Keratinocyte (primary cell): ENCODE results near the gene ZNF184. TPM values are rescaled to one million over a fixed set of nuclear protein-coding genes. Genes with fewer than 3 reads are reported as not detected.

Experiments used
- DNase-seq: peaks from one replicate; pipeline ENCODE4 v3.0.0-alpha.2; 2011; ENCODE audit warnings: low read depth, missing footprints, low spot score
- FAIRE-seq: peaks from 2 replicates; lab custom pipeline; 2011; peaks lifted over from hg19 to GRCh38; lab: Jason Lieb, UNC
- H2AFZ ChIP-seq: 2 replicates; pipeline ENCODE4 v1.6.0; 2012; ENCODE audit warnings: low read length, control low read depth, inconsistent platforms; ENCODE audit not compliant: control insufficient read depth
- H3K27ac ChIP-seq: 2 replicates; pipeline ENCODE4 v1.5.1; 2011; ENCODE audit warnings: low read length; ENCODE audit not compliant: control insufficient read depth, insufficient read depth
- H3K27me3 ChIP-seq: 3 replicates; pipeline ENCODE4 v1.6.0; 2011; ENCODE audit warnings: low read length; ENCODE audit not compliant: control insufficient read depth, insufficient read depth; ENCODE audit errors: extremely low read depth
- H3K36me3 ChIP-seq, 2 experiments: 2 replicates in 1 of 2; 3 replicates in 1 of 2; pipeline ENCODE4 v1.5.1; 2011; ENCODE audit warnings: low read length in 2 of 2, mild to moderate bottlenecking in 1 of 2; ENCODE audit not compliant: control insufficient read depth in 2 of 2, insufficient read depth in 2 of 2; ENCODE audit errors: extremely low read depth in 1 of 2
- H3K4me1 ChIP-seq: 3 replicates; pipeline ENCODE4 v1.5.1; 2011; ENCODE audit warnings: low read length; ENCODE audit not compliant: control insufficient read depth, insufficient read depth; ENCODE audit errors: extremely low read depth
- H3K4me2 ChIP-seq: 3 replicates; pipeline ENCODE4 v1.6.0; 2011; ENCODE audit warnings: low read depth, low read length; ENCODE audit not compliant: control insufficient read depth, insufficient read depth; ENCODE audit errors: extremely low read depth
- H3K4me3 ChIP-seq, 3 experiments: fragments of 200-600 bp in 1 of 3; sonication (generic) in 1 of 3; 2 replicates in 2 of 3; 3 replicates in 1 of 3; pipeline ENCODE4 v1.5.1; 2011 to 2016; ENCODE audit warnings: low read length in 3 of 3, mild to moderate bottlenecking in 3 of 3, control low read depth in 2 of 3, inconsistent platforms in 1 of 3, low read depth in 1 of 3, mixed read lengths in 1 of 3, mixed run types in 1 of 3, moderate library complexity in 1 of 3; ENCODE audit not compliant: control insufficient read depth in 2 of 3, insufficient read depth in 2 of 3; ENCODE audit errors: extremely low read depth in 1 of 3
- H3K79me2 ChIP-seq: 2 replicates; pipeline ENCODE4 v1.6.0; 2012; ENCODE audit warnings: low read length; ENCODE audit not compliant: control insufficient read depth, insufficient read depth
- H3K9ac ChIP-seq: 3 replicates; pipeline ENCODE4 v1.6.0; 2011; ENCODE audit warnings: low read length; ENCODE audit not compliant: control insufficient read depth, insufficient read depth; ENCODE audit errors: extremely low read depth
- H3K9me1 ChIP-seq: 3 replicates; pipeline ENCODE4 v1.6.0; 2011; ENCODE audit warnings: low read length; ENCODE audit not compliant: control insufficient read depth, insufficient read depth; ENCODE audit errors: extremely low read depth
- H3K9me3 ChIP-seq: 2 replicates; pipeline ENCODE4 v1.5.1; 2012; ENCODE audit warnings: low read depth, low read length; ENCODE audit not compliant: control insufficient read depth
- H4K20me1 ChIP-seq: 3 replicates; pipeline ENCODE4 v1.6.0; 2011; ENCODE audit warnings: low read length; ENCODE audit not compliant: control insufficient read depth, insufficient read depth; ENCODE audit errors: extremely low read depth
- EZH2 ChIP-seq: IDR thresholded peaks from one replicate; pipeline ENCODE4 v1.6.1; 2012; ENCODE audit warnings: inconsistent platforms, mild to moderate bottlenecking, low read length, moderate library complexity
- dilution Hi-C: fragments of 300-500 bp; cut with MboI; formaldehyde crosslinking; loops from one replicate; pipeline ENCODE4 v1.7.0; 2020; ENCODE audit warnings: low sequenced_read_pairs; ENCODE audit not compliant: extremely low pct_ligation_motif_present
- polyA plus RNA-seq, 5 experiments: library from polyadenylated mRNA; depleted of rRNA in 3 of 5; stranded (reverse) in 3 of 5; stranded (forward) in 1 of 5; unstranded in 1 of 5; fragments of >200 nt; gene quantifications; 1 replicate in 1 of 5; 2 replicates in 3 of 5; 3 replicates in 1 of 5; pipeline versions ENCODE4 v1.2.1 to v1.2.3, GENCODE V29; 2011 to 2012; ENCODE audit warnings: missing spikeins in 2 of 5, low read depth in 1 of 5, low replicate concordance in 1 of 5
- TF ChIP-seq, protein P1 (sequence below), 3 experiments: IDR thresholded peaks in 1 of 3; conservative IDR thresholded peaks in 1 of 3; optimal IDR thresholded peaks in 1 of 3; 2 replicates in 2 of 3; 3 replicates in 1 of 3; pipeline versions ENCODE3 to v1.5.1; 2011; ENCODE audit warnings: low read length in 3 of 3, mild to moderate bottlenecking in 3 of 3, moderate library complexity in 2 of 3, control low read depth in 1 of 3, inconsistent platforms in 1 of 3; ENCODE audit not compliant: insufficient read depth in 2 of 3; ENCODE audit errors: extremely low read depth in 1 of 3

ZNF184 gene
- polyA plus RNA-seq, 1 donor (not counting 4 experiments of a cell fraction or from before 2014, with no cell fraction given): 4.3 TPM

DNA sequence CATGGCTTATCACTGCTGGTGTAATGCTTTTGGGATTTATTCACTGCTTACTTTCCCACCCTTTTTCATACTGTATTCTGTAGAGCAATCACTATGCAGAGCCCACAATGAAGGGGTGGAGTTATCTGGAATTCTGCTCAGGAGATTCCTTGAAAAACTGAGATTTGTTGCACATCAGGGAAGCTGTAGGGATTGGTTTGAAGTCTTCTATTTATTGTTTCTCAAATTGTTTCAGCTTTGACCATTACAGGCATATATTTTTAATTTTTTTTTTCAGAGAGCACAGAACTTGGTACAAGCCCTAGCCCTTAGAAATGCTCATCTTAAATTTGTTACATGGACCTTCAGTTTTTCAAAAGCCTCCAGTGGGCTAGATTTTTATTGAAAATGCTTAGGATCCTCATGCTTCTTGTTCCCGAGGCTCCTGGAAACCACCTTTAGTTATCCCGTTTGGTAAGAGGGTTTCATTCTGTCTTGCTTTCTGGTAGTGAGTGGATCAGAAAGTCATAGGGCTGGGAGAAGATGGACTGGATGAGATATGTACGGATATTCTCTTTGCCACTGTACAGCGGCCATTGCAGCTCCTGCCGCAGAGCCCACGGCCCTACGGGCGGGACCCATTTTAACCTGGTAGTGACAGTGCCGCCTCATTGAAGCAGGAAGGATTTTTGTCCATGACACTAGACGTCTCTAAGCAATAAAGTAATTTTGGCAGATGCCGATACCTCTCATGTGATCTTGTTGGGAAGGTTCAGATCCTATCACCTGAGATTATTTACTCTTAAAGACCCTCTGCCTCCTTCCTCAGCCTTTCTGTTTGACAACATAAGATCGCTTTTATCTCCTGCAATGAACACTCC is 45.3 kb upstream of the ZNF184 start:
- H3K4me1 ChIP-seq: peaks cover 5% of the 10 kb centered on the region
- H3K36me3 ChIP-seq: no peaks in the 10 kb centered on the region
- peak overlapping the region; percentile 65 to 97 (median 96) for H3K4me3 ChIP-seq
- H3K4me2 ChIP-seq: peak overlapping the region; percentile 92
- H4K20me1 ChIP-seq: no peaks in the 10 kb centered on the region
- no peaks in the 10 kb centered on the region for H3K9me3 ChIP-seq
- no peaks in the 10 kb centered on the region for H3K79me2 ChIP-seq
- dilution Hi-C loops: no loop called here
- peak overlapping the region; percentile 99 for H2AFZ ChIP-seq
- peak overlapping the region; percentile 86 for H3K9ac ChIP-seq
- peak overlapping the region; percentile 75 for H3K27ac ChIP-seq
- DNase-seq (no peak), FAIRE-seq (no peak)
- TF ChIP-seq, protein P1, sequence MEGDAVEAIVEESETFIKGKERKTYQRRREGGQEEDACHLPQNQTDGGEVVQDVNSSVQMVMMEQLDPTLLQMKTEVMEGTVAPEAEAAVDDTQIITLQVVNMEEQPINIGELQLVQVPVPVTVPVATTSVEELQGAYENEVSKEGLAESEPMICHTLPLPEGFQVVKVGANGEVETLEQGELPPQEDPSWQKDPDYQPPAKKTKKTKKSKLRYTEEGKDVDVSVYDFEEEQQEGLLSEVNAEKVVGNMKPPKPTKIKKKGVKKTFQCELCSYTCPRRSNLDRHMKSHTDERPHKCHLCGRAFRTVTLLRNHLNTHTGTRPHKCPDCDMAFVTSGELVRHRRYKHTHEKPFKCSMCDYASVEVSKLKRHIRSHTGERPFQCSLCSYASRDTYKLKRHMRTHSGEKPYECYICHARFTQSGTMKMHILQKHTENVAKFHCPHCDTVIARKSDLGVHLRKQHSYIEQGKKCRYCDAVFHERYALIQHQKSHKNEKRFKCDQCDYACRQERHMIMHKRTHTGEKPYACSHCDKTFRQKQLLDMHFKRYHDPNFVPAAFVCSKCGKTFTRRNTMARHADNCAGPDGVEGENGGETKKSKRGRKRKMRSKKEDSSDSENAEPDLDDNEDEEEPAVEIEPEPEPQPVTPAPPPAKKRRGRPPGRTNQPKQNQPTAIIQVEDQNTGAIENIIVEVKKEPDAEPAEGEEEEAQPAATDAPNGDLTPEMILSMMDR (optimal IDR thresholded peaks at IDR 0.05 in 1 of 3, IDR thresholded peaks at IDR 0.05 in 1 of 3, conservative IDR thresholded peaks at IDR 0.05 in 1 of 3; ENCODE audit: extremely low read depth in 1 of 3, insufficient read depth in 2 of 3, low read length in 3 of 3): no peak
- no peak for TF ChIP-seq EZH2
- H3K27me3 ChIP-seq: peaks cover 24% of the 10 kb centered on the region
- H3K9me1 ChIP-seq: no peaks in the 10 kb centered on the region

DNA sequence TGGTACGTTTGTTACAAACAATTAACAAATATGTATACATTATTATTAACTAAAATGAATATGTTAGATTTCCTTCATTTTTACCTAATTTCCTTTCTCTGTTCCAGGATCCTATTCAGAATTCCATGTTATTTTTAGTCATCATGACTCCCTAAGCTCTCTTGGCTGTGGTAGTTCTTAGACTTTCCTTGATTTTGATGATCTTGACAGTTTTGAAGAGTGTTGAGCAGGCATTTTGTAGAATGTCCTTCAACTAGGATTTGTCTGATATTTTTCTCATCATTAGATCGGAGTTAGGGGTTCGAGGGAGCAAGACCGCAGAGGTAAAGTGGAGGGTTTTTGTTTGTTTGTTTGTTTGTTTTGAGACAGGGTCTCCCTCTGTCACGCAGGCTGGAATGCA is 44.3 kb upstream of the ZNF184 start:
- Histone ChIP-seq H3K9ac (no peak overlapping the region), H3K9me3 (no peaks in the 10 kb centered on the region), H3K36me3 (no peaks in the 10 kb centered on the region), H3K4me1 (peaks cover 5% of the 10 kb centered on the region), H3K79me2 (no peaks in the 10 kb centered on the region), H3K9me1 (no peaks in the 10 kb centered on the region), H4K20me1 (no peaks in the 10 kb centered on the region), H3K4me3 (no peak overlapping the region), H3K27me3 (peaks cover 29% of the 10 kb centered on the region), H3K27ac (no peak overlapping the region), H3K4me2 (no peak overlapping the region), H2AFZ (no peak overlapping the region)
- no peak for FAIRE-seq
- DNase-seq: no peak
- TF ChIP-seq, protein P1 (optimal IDR thresholded peaks at IDR 0.05 in 1 of 3, IDR thresholded peaks at IDR 0.05 in 1 of 3, conservative IDR thresholded peaks at IDR 0.05 in 1 of 3; ENCODE audit: extremely low read depth in 1 of 3, insufficient read depth in 2 of 3, low read length in 3 of 3): no peak
- no peak for TF ChIP-seq EZH2
- dilution Hi-C loops: no loop called here
